ENCODE measurements around the gene HIVEP3. TPM values are rescaled to one million over a fixed set of nuclear protein-coding genes. Genes with fewer than 3 reads are reported as not detected.
"Not testable (repeated sequence)": the region's sequence is repeated elsewhere in the genome, so short reads cannot be mapped to it uniquely, and the experiment has no call there.

The HIVEP3 gene
- 1.1 and 2.4 TPM in 2 replicates for total RNA-seq (2014; rRNA removed; shearing (Covaris generic))

- DNase-seq (ENCODE audit: low spot score): peak; percentile 25
These were observed at the start of gene HIVEP3 for GRCh38 chr1:41918450-41919043. HIVEP3 (minus strand) TSS chr1:41918922.

DNA sequence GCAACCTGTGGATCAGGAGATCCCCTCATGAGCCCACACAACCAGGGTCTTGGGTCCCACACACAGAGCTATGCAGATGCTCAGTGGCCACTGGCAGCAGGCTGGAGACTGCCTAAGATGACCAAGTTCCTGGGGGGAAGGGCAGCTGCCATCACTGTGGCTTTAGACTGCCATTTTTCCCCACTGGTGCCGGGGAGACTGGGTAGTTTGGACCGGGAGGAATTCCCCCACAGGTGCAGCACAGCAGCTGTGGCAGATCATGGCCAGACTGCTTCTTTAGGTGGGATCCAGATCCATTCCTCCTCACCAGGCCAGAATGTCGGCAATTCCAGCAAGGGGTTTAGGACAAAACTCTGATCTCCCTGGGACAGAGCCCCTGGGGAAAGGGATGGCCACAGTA lies 45.7 kb upstream of the HIVEP3 start:
- DNase-seq (ENCODE audit: low spot score): no peak

DNA sequence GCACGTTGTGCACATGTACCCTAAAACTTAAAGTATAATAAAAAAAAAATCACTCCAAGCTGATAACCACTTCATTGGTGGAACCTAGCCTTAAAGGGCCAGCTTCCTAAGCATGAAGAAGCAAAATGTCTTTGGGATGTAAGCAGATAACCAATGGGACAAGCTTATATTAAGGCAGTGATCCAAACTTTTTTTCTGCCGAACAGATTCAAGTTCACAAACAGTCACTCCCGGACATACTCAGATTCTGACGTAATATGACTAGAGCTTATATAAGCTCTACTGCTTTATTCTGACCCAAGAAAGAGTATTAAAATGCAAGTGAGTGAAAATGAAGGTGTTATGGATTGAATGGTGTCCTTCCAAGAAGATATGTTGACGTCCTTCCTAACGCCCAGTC lies 44.9 kb upstream of the HIVEP3 start:
- DNase-seq (ENCODE audit: low spot score): no peak

DNA sequence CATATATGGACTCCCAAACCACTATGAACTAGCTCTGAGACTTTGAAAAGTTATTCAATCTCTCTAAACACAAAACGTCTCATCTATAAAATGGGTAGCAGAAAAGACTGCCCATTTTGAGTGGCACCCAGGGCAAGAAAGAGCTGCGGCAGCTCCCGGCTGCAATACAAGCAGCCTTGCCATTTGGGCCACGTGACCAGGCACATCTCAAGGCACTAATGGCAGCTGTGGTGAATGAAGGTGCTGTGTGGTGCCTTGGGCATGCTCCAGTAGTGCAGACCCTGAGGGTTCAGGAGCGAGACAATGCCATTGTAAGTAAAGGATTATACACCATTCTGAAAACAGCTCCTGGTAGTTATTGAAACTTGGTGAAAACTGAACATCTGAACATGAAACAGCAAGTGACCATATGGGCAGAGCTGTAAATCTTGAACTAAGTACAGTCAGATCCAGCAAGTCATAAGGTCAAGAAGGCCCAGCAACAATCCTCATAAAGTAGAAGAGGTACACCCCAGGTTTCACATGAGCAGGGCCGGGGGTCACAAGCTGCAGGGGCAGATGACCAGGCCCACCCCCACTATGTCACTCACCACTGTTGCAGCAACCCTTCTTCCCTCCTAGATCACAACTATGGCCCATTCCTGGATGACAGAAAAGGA lies 39.4 kb upstream of the HIVEP3 start:
- no peak for DNase-seq (ENCODE audit: low spot score)

DNA sequence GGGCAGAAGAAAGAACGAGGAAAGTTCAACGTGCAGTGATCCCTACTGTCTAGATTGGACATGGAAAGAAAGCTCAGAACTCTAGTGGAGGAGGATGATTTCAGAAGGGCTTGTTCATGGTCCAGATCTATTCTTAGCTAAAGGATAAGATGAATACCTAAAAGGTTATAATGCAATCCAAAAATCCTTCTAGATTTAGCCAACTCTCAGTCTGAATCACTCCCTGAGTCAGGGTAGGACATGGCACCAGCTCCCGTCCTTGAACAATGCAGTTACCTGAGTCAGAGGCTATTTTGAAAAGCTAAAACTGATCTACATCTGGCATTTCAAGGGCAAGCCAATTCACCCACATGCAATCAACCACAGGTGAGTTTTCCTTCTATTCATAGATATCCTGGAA lies 38.8 kb upstream of the HIVEP3 start:
- DNase-seq (ENCODE audit: low spot score): no peak

- DNase-seq (ENCODE audit: low spot score): peak; percentile 73
These were observed 36.9 kb upstream of the HIVEP3 start for GRCh38 chr1:41955461-41956159.

DNA sequence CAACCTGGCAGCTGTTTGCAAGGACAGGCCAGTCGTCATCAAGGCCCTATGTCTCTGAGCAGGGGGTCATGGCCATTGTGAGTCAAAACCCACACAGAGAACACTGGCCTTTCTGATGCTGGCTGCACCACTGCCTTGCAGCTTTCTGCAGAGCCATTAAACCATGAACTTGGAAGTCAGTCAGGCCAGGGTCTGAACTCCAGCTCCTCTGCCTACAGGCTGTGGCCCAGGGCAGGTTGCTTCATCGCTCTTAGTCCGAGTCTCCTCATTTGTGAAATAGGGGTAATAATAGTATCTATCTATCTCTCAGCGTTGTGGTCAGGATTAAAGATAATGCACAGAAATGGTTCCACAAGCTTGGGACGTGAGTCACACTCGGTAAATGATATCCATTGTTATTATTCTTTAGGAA lies 35.8 kb upstream of the HIVEP3 start:
- DNase-seq (ENCODE audit: low spot score): peak; percentile 66

DNA sequence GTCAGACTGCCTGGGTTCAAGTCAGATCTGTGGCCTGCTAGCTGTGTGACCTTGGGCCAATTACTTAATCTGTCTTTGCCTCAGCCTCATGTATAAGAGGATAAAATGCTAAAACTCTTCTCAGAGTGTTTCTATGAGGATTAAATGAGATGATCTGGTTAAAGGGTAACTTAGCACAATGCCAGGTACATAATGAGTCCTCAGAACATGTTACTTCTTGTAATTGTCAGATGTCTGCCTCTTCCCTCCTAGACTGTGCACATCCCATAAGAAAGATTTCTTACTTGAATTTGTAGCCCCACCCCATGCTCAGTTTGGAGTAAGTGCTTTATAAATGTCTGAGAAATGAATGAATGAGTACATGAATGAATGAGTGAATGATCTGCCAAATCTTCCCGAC lies 34.6 kb upstream of the HIVEP3 start:
- no peak for DNase-seq (ENCODE audit: low spot score)

GRCh38 chr1:41952208-41952607 lies 33.5 kb upstream of the HIVEP3 start:
- DNase-seq (ENCODE audit: low spot score): no peak

DNA sequence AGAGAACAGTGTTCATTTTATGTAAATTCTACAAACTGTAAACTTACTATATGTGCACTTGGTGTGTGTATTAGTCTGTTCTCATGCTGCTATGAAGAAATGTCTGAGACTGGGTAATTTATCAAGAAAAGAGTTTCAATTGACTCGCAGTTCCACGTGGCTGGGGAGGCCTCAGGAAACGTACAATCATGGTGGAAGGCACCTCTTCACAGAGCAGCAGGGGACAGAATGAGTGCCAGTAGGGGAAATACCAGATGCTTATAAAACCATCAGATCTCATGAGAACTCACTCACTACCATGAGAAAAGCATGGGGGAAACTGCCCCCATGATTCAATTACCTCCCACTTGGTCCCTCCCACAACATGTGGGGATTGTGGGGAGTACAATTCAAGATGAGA lies 32.8 kb upstream of the HIVEP3 start:
- DNase-seq (ENCODE audit: low spot score): not testable (repeated sequence)

DNA sequence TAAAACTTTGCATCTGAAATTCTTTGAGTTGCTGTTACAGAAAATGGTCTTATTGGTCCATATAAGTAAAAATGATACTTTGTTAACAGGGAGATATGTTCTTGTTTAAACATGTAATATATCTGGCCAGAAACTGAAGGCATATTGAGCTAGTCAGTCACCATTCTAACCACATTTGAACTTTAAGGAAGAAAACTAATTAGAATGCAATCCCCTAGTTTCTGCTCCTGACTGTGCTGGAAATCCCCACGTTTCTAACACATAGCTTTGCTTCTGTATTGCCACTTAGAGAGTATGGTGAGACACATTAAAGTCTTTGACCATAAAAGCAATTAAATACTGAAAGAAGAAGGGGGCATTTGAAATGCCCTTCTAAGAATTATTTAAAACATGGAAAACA lies 32.1 kb upstream of the HIVEP3 start:
- DNase-seq (ENCODE audit: low spot score): no peak

GRCh38 chr1:41945946-41946345 lies 27.2 kb upstream of the HIVEP3 start:
- not testable (repeated sequence) for DNase-seq (ENCODE audit: low spot score)

DNA sequence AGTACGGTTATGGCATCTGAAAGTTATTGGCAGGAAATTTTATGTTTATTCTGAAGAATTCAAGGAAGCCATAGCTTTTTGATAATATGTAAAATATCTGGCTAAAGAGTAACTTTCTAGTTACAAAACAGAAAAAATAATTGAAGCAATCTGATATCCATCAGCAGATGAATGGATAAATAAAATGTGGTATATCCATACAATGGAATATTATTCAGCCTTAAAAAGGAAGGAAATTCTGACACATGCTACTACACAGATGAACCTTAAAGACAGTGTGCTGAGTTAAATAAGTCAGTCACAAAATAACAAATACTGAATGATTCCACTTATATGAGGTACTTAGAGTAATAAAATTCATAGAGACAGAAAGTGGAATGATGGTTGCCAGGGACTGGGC lies 25.0 kb upstream of the HIVEP3 start:
- DNase-seq (ENCODE audit: low spot score): no peak

GRCh38 chr1:41942278-41942677 lies 23.6 kb upstream of the HIVEP3 start:
- no peak for DNase-seq (ENCODE audit: low spot score)

DNA sequence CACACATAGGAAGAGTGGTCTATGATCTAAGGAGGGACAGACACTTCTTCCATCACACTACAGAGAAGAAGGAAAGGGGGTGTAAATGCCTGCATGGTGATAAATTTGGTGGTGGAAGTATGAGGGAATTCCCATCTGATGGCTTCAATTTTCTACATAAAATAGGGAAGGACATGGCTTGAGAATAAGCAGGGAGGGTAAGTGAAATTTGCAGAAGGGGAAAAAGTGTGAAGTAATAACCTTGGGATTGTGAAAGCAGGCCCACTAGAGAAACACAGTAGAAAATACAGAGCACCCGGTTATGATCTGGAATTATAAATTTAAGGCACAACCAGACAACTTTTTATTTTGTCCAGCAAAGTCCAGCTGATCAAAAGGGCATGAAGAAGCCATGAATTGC lies 22.7 kb upstream of the HIVEP3 start:
- no peak for DNase-seq (ENCODE audit: low spot score)

- DNase-seq (ENCODE audit: low spot score): no peak
These were observed 20.5 kb upstream of the HIVEP3 start for GRCh38 chr1:41939194-41939593.

GRCh38 chr1:41936107-41936506 lies 17.4 kb upstream of the HIVEP3 start:
- peak; percentile 11 for DNase-seq (ENCODE audit: low spot score)

DNA sequence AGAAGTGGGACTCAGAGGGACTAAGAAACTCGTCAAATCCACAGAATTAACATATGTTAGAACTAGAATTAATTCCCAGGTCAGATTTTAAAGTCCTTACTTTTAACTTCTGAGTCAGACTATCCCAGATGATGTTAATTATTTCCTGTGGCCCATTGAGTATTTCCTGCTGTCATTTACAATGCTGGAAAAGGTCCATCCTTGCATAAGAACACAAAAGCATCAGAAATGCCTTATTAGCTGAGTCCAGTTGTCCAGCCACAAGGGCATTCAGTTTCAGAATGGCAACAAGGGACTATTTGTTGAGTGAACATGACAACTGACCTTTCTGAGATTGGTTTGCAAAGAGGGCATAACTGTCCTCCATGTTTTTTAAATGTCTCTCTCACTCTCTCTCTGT lies 16.5 kb upstream of the HIVEP3 start:
- no peak for DNase-seq (ENCODE audit: low spot score)

DNA sequence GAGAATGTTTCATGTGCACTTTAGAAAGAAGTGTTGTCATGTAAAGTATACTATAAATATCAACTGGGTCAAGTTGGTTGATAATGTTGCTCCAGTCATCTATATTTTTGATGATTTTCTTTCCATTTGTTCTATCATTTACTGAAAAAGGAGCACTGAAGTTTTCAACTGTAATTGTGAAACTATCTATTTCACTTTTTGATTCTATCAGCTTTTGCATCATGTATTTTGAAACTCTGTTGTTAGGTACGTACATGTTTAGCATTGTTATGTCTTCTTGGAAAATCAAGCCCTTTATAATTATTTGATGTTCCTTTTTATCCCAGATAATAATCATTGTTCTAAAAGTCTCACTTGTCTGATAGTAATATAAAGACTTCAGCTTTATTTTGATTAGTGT lies 14.4 kb upstream of the HIVEP3 start:
- DNase-seq (ENCODE audit: low spot score): no peak

- DNase-seq (ENCODE audit: low spot score): no peak
These were observed 12.9 kb upstream of the HIVEP3 start for GRCh38 chr1:41931578-41931977.

DNA sequence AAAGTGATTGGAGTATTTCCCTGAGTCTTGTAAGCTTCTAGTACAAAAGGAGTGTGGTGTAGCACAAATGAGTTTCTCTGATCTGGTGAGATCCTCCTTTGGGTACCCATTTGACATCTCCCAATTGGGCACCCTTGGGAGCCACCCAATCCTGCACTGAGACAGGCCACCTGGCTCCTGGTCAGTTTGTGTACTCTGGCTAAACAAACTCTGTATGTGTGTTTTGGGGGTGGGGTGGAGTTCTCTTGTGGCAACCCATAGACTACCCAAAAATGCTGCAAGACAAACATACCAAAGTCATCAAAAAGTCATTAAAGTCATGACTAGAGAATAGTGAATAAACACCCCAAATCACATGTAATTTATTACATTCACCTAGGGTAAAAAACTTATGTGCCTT lies 8.4 kb upstream of the HIVEP3 start:
- DNase-seq (ENCODE audit: low spot score): no peak

GRCh38 chr1:41925712-41926111 lies 7.0 kb upstream of the HIVEP3 start:
- DNase-seq (ENCODE audit: low spot score): peak; percentile 26

GRCh38 chr1:41924911-41925310 lies 6.2 kb upstream of the HIVEP3 start:
- no peak for DNase-seq (ENCODE audit: low spot score)

Data from HT-29 (cell line).